HG02642 (cell line): ENCODE data around the gene HSPA1A.

Experiments used
- ATAC-seq: cut with Tn5 transposase; IDR thresholded peaks from one replicate; pipeline ENCODE4 v1.9.1; 2021; ENCODE audit warnings: mild to moderate bottlenecking; ENCODE audit not compliant: unreplicated experiment, poor library complexity

The HSPA1A gene

DNA sequence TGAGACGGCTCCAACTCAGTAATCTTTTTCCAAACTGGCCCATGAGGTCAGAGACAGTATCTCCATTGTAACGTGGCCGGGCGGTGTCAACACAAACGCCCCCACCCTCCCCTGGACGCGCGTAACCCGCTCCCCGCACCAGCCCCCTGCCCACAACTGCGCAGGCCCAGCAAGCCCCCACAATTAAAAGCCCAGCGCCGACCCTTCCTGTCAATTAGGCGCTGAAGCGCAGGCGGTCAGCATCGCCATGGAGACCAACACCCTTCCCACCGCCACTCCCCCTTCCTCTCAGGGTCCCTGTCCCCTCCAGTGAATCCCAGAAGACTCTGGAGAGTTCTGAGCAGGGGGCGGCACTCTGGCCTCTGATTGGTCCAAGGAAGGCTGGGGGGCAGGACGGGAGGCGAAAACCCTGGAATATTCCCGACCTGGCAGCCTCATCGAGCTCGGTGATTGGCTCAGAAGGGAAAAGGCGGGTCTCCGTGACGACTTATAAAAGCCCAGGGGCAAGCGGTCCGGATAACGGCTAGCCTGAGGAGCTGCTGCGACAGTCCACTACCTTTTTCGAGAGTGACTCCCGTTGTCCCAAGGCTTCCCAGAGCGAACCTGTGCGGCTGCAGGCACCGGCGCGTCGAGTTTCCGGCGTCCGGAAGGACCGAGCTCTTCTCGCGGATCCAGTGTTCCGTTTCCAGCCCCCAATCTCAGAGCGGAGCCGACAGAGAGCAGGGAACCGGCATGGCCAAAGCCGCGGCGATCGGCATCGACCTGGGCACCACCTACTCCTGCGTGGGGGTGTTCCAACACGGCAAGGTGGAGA is at the start of gene HSPA1A, which contains the start of gene HSPA1L:
Gene HSPA1A (plus strand): TSS at position 519 of the 814 bp plus-strand sequence. CDS start 214 bp downstream, at position 733.
Gene HSPA1L (minus strand): TSS at position 259 of the 814 bp plus-strand sequence. CDS start 3,311 bp downstream, outside the sequence.
- ATAC-seq = peak; percentile 40

DNA sequence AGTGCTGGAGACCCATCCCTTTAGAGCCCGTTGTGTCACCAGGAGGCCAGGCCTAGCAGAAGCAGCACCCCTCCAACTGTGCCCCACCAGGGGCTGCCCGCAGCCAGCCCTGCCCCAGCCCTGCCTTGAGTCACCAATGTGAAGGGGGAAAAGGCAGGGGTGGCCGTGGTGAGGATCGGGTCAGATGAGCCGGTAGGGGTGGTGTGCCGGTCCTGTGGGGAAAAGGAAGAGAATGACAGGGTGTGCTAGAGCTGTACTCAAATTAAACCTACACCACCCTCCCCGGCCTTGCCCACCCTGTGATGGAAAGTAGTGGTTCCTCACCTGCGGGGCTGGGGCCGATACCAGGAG is 49.8 kb upstream of the HSPA1A start:
- ATAC-seq = no peak

DNA sequence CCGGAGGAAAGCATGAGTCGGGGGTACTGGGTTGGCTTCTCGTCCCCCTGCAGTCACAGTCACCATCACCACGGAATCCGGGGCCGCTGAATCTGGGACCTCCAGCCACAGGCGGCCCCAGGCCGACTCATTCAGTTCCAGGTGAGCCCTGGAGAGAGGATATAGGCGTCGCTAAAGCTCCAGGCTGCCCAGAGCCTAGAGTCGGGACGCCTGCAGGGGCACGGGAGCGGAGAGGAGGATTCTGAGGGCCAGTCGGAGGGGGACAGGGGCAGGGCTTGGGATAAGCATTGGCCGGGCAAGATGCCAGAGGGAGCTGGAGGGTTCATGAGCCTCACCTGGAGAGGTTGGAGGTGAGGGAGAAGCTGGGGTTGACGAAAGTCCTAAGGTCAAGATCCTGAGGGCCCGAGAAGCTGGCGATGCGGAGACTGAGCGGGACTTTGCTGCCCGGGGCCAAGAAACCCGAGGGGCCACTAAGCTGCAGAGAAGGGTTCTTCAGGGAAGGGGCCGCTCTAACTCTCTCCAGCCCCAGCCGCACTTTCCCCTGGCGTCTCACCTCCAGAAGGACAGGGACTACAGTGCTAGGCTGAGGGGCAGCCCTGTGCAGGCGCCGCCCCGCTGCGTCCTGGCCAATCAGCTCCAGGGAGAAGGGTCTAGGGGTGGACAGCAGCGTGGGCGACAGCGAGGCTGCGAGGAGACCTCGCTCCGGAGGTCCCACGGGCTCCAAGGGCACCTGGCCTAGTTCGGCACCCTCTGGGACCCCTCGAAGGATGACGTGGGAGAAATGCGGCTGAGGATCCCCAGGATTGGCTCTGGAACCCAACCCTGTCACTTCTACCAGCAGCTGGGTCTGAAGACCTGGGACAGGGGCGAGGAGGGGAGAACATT is 49.2 kb upstream of the HSPA1A start:
- ATAC-seq = no peak

DNA sequence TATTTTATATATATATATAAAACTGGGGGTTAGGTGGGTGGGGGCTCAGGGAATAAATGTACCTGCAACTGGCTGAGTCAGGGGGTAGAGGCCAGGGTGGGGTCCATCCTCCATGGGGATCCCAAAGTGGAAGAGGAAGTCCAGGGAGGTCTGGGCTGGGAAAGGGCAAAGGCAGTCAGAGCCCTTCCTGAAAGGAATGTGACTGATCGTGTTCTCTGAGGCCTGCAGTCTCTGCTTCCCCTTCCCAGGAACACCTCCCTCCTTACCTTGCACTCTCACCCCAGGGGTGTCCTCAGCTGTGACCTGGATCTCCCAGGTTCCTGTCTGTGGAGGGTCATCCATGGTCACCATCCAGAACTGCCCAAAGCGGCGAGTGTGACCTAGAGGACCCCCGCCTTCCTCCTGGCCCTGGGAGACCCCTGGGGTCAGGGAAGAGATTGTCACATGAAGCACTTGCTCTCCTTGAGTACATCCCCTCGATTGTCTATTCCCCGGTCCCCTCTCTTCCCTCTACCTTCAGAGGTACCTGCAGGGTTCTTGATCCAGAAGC is 48.2 kb upstream of the HSPA1A start:
- no peak for ATAC-seq

DNA sequence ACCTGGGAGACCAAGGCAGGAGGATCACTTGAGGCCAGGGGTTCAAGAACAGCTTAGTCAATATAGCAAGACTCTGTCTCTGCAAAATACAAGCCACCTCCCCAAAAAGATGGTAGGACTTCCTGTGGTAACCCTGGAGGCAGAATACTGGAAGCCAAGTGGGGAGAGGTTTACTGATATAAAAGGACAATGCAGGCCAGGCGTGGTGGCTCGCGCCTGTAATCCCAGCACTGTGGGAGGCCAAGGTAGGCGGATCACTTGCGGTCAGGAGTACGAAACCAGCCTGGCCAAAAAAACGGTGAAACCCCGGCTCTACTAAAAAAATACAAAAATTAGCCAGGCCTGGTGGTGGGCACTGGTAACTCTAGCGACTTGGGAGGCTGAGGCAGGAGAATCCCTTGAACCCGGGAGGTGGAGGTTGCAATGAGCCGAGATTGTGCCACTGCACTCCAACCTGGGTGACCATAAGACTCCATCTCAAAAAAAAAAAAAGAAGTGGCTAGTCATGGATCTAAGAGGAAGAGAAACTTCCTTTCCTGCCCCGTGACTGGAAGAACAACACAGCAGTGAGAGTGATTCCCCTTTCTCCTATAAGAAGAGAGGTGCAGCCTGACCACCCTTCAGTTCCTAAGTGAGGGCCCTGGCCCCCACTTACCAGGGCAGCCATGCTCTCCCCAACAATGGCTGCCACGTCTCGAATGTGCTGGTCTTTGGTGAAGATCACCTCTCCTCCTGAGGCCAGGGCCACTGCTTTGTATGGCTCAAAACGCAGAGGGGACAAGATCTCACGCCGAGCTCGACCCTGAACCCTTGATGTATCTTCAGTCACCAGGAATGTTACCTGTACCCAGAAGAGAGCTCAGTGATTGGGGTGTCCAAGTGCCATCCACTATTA is 46.7 kb upstream of the HSPA1A start:
- ATAC-seq = no peak

DNA sequence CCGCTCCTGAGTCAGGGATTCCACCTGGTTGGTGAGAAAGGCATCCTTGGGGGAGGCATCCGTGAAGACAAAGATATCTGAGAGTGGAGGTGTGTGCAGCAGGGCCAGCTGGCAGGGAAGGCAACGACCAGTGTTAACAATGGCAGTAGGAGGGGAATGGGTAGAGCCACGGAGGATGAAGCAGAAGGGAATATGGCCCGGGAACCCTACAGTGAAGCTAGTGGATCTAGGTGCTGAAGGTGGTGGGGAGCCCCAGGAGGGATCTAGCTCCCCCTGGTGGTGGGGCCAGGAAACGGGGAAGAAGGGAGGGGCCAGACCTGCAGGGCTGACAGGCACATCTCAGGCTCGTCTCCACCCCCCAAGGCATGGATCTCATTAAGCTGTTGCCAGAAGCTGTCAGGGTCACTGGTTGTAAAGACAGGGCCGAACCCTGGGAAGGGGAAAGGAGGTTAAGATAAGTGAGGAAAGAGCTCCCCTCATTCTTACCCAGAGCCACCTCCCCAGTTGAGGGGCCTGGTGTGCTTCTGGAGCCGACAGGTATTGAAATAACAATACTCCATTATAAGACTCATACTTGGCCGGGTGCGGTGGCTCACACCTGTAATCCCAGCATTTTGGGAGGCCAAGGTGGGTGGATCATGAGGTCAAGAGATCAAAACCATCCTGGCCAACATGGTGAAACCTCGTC is 45.5 kb upstream of the HSPA1A start:
- peak; percentile 54 for ATAC-seq

DNA sequence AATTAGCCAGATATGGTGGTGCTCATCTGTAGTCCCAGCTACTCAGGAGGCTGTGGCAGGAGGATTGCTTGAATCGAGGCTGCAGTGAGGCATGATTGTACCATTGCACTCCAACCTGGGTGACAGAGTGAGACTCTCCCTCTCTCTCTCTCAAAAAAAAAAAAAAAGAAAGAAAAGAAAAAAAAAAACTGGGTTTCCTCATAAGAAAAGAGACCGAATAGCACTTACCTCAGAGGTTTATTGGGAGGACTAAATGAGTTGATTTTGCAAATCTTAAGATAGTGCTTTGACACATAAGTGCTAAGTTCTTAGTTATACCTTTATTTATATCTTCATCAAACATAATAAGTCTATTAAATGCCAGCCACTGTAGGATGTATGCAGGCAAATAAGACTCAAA is 44.5 kb upstream of the HSPA1A start:
- ATAC-seq = no peak

DNA sequence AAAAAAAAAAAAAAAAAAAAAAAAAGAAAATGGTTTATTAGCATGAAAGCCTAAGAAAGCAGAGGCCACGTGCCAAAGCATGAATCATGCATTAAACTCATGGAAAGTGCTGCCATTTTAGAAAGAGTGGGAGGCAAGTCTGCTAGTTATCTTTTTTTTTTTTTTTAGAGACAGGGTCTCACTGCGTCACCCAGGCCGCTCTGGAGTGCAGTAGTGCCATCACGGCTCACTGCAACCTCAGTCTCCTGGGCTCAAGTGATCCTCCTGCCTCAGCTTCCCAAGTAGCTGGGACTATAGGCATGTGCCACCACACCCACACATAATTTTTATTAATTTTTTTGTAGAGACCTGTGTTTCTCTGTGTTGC is 43.4 kb upstream of the HSPA1A start:
- no peak for ATAC-seq

DNA sequence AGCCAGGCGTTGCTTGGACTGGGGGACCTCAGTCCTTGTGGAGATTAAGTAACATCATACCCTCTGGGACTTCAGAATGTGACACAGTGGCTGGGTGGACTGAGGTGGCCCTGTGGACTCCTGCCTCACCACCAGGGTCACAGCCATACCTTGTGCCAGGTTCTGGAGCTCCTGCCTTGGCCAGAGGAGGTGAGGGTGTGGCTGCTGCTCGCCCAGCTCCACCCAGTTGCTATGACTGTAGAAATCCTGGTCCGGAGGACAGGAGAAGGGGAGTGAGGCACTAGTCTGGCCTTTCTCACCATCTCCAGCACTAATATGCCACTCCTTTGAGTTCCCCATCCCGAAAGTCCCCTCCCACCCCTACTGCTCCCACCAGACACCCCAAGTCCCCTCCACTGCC is 40.2 kb upstream of the HSPA1A start:
- ATAC-seq = no peak

DNA sequence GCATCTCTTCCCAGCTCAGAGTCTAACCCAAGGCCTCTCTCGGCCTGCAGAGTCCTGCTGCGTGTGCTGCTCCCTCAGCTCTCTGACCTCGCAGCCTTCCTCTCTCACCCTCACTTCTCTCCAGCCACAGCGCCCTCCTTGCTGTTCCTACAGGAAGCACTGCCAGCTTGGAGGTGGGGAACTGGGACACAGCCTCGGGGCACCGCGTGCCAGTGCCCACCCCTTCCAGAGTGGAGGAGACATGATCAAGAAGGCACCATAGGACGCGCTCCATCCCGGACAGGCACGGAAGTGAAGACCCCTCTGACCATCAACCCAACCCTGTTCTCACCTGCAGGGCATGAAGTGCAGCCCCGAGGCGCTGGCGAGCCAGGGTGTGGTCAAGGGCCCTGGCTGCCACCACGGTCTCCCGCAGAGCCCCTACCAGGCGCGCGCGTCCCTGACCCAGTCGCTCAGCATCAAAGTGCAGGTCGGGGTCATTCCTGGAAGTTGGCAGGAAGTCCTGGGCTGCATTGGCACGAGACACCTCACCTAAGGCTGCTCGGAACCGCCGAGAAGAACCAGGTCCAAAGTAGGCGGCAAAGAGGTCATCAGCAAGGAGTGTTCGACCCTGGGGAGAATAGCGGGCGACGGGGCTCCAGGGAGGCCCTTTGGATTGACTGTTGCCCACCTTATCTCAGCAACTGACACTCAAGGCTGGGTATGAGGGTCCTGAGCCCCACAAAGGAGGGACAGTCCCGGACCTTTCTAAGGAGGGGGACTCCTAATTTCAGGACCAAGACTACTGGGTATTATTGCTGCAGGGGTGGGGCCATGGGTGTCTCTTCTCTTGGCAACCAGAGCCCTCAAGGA is 39.5 kb upstream of the HSPA1A start:
- no peak for ATAC-seq

DNA sequence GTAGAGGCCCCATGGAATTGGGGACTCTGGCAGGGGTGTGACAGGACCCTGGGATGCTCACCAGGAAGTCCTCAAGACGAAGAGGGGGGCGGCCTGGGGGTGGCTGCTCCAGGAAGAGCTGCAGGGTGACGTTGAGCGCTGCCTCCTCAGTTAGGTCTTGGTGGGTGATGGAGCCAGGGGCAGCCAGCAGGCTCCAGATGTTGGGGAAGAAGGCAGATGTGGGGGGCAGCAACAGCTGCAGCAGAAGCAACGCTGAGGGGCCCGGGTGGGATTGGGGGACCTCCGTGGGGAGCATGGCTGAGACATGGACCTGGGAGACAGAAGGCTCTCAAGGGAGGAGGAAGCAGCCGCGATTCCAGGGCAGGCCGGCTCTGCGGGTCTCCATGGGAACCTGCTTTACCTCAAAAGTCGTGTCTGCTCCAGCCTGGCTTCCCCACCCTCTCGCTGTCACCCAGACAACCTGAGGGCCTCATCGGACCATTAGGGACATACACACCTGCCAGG is 38.8 kb upstream of the HSPA1A start:
- no peak for ATAC-seq

DNA sequence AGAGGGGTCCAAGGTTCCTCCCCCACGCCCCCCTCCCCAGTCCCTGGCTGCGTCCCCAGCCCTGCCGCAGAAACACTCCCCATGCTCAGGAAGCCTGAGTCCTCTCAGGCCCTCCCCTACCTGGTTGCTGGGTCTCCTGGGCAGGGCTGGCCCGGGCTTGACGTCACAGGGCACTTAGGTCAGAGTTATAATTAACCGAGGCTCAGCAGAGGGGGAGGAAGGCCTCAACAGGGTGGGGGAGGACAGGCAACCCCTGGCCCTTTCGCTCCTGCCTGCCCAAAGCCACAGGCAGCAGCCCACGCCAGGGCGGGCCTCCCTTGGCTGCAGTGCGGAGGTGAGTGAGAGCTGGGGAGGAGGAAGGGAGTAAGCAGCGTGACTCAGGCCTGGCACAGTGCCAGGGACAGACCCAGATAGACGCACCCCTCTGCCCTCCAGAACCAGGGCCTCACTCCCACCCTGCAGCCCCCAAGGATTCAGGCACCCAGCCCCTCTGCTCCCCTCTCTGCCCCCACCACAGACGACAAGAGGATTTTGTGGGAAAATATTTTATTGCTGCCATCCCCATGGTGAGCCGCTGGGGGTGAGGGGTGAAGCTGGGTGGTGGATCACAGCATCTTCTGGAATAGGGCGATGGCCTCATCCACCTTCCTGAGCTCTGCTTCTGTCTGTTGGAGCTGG is 38.2 kb upstream of the HSPA1A start, which contains the start of gene VWA7:
Gene VWA7 (minus strand): TSS at position 340 of the 678 bp plus-strand sequence. CDS start 549 bp downstream, outside the sequence.
- peak; percentile 70 for ATAC-seq

DNA sequence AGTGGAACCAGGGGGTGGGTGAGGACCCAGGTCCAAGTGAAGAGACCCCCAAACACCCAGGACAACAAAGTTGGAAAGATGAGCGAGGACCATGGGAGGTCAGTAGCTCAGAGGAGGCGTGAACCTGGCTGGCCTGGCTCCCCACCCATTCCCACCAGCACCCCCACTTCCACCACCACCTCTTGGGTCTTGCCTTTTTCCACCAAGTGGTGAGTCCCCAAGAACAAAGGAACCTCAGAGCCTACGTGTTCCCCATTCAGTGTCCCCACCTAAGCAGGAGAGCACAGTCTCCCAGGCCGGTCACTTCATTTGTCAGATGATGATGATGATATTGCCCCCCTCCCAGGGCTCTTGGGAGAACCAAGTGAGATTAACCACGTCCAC is 37.7 kb upstream of the HSPA1A start:
- no peak for ATAC-seq

DNA sequence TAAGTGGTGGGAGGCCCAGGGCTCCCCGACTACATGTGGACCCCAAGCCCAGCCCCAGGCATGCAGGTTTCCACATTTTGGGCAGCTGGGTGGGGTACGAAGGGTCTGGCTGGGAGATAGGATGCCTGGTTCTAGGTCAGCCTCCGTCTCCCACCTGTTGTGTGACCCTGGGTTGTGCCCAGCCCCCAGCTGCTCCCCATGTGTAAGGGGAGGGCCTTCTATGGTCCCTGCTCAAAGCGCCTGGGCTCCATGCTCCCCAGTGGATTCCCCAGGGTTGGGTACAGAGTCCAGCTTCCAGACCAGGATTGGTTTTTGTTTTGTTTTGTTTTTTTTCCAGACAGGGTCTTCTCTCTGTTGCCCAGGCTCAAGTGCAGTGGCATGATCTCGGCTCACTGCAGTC is 37.1 kb upstream of the HSPA1A start:
- no peak for ATAC-seq

DNA sequence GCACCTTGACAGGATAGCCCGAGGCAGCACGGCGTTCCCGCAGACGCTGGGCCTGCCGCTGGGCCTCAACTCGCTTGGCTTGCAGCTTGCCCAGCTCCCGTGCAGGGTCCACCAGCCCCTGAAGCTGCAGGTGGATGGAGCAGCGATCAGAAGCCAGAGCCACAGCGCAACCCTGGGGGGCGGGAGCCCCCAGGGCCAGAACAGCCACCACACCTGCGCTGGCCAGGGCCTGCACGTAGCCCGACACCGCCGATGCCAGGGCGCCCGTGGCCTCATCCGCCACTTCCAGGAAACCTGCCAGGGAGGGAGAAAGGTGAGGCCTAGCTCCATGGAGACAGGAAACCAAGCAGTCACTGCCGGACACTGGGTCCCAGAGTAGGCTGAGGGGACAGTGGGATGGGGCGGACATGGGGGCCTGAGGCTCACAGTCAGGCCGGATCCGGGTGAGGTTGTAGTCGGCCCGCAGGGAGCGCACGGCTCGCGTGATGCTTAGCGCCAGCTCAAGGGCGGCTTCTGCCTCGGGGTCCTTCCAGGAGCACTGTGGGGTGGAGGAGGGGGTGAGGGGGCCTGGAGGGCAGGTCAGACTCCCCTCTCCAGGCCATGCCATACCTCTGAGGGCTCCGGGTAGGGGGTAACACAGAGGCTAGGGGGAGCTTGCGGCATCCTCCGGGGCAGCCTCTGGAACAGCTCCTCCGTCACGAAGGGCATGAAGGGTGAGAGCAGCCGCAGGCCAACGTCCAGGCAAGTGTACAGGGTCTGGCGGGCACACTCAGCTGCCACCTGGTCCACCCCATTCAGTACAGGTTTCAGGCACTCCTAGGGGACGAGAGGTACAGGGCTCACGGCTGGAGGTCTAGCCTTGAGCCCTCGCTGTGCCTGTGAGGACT is 36.1 kb upstream of the HSPA1A start:
- ATAC-seq = no peak

DNA sequence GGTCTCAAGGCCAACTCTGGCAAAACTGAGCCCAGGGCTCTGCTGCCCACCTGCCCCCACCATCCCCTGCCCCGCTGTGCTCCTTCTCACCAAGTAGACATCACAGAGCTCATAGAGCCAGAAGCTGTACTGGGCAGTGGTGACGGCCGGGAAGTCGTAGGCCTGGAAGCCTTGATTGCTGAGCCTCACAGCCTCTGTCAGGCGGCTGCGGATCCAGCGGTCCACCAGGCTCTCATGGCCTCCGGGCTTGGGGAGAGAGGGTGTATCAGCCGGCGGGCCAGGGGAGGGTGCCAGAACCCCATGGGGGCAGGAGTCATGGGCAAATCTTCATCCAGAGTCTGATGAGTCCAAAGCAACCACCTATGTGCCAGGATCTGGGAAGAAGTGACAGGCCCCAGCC is 35.4 kb upstream of the HSPA1A start:
- ATAC-seq = no peak
